ENCODE data around the gene PCMT1. TPM values are rescaled to one million over a fixed set of nuclear protein-coding genes. Genes with fewer than 3 reads are reported as not detected.
"Not testable (repeated sequence)": the region's sequence is repeated elsewhere in the genome, so short reads cannot be mapped to it uniquely, and the experiment has no call there.

PCMT1 gene
- total RNA-seq, 2 donors from 2014 or later = 68.5 to 72.6 TPM

- Mint-ChIP-seq H3K27me3 (ENCODE audit: insufficient read depth) (no peaks in the 10 kb centered on the region), H3K36me3 (ENCODE audit: low read depth) (peaks cover 4% of the 10 kb centered on the region), H3K4me1 (peaks cover 6% of the 10 kb centered on the region), H3K27ac (no peak overlapping the region), H3K4me3 (no peak overlapping the region), H3K9me3 (no peaks in the 10 kb centered on the region)
- Histone ChIP-seq H3K9ac (ENCODE audit: extremely low read depth, low read length, poor library complexity, severe bottlenecking) (no peak overlapping the region), H3K9me3 (ENCODE audit: control insufficient read depth, low read length) (no peaks in the 10 kb centered on the region), H3K27me3 (ENCODE audit: control insufficient read depth, insufficient read depth, low read length, poor library complexity, severe bottlenecking) (no peaks in the 10 kb centered on the region), H3K27ac (ENCODE audit: low read depth, low read length) (no peak overlapping the region), H3K4me3 (ENCODE audit: low read length) (no peak overlapping the region), H3K4me1 (ENCODE audit: control insufficient read depth, insufficient read depth, low read length) (peaks cover 3% of the 10 kb centered on the region), H3K36me3 (ENCODE audit: control insufficient read depth, insufficient read depth, low read length) (peaks cover 6% of the 10 kb centered on the region)
- no peak for DNase-seq
- 90 to 95% methylated on average over 2 to 4 of the region's 4 CpGs for WGBS, 2 experiments (ENCODE audit: insufficient coverage in 1 of 2, insufficient read length in 1 of 2)
- no peak for TF ChIP-seq CTCF (conservative IDR thresholded peaks at IDR 0.05)
Observed at GRCh38 chr6:149752600-149753373, 3.2 kb downstream of the PCMT1 start.

GRCh38 chr6:149753374-149753637 is 3.8 kb downstream of the PCMT1 start:
- not testable (repeated sequence) for H3K27ac Mint-ChIP-seq; H3K4me3 ChIP-seq (ENCODE audit: low read length); H3K9ac ChIP-seq (ENCODE audit: extremely low read depth, low read length, poor library complexity, severe bottlenecking); H3K4me1 Mint-ChIP-seq; H3K27ac ChIP-seq (ENCODE audit: low read depth, low read length); H3K4me1 ChIP-seq (ENCODE audit: control insufficient read depth, insufficient read depth, low read length); DNase-seq; H3K9me3 ChIP-seq (ENCODE audit: control insufficient read depth, low read length); H3K9me3 Mint-ChIP-seq; H3K36me3 ChIP-seq (ENCODE audit: control insufficient read depth, insufficient read depth, low read length); H3K4me3 Mint-ChIP-seq; H3K36me3 Mint-ChIP-seq (ENCODE audit: low read depth); H3K27me3 Mint-ChIP-seq (ENCODE audit: insufficient read depth); H3K27me3 ChIP-seq (ENCODE audit: control insufficient read depth, insufficient read depth, low read length, poor library complexity, severe bottlenecking)
- 87 to 89% methylated on average over 3 of the region's 3 CpGs for WGBS, 2 experiments (ENCODE audit: insufficient coverage in 1 of 2, insufficient read length in 1 of 2)

GRCh38 chr6:149754548-149754947 is 5.0 kb downstream of the PCMT1 start:
- no peak overlapping the region for H3K27ac ChIP-seq (ENCODE audit: low read depth, low read length)
- no peak overlapping the region for H3K4me3 ChIP-seq (ENCODE audit: low read length)
- H3K9ac ChIP-seq (ENCODE audit: extremely low read depth, low read length, poor library complexity, severe bottlenecking) = no peak overlapping the region
- TF ChIP-seq CTCF (conservative IDR thresholded peaks at IDR 0.05) = no peak
- H3K9me3 Mint-ChIP-seq = no peaks in the 10 kb centered on the region
- DNase-seq = no peak
- 94% methylated on average over 4 of the region's 4 CpGs for WGBS, 2 experiments (ENCODE audit: insufficient coverage in 1 of 2, insufficient read length in 1 of 2)
- H3K4me1 ChIP-seq (ENCODE audit: control insufficient read depth, insufficient read depth, low read length) = no peaks in the 10 kb centered on the region
- no peaks in the 10 kb centered on the region for H3K27me3 Mint-ChIP-seq (ENCODE audit: insufficient read depth)
- no peaks in the 10 kb centered on the region for H3K9me3 ChIP-seq (ENCODE audit: control insufficient read depth, low read length)
- peaks cover 9% of the 10 kb centered on the region for H3K36me3 Mint-ChIP-seq (ENCODE audit: low read depth)
- H3K4me1 Mint-ChIP-seq = peaks cover 6% of the 10 kb centered on the region
- no peaks in the 10 kb centered on the region for H3K27me3 ChIP-seq (ENCODE audit: control insufficient read depth, insufficient read depth, low read length, poor library complexity, severe bottlenecking)
- H3K36me3 ChIP-seq (ENCODE audit: control insufficient read depth, insufficient read depth, low read length) = peaks cover 6% of the 10 kb centered on the region
- H3K4me3 Mint-ChIP-seq = no peak overlapping the region
- H3K27ac Mint-ChIP-seq = no peak overlapping the region

All from endodermal cell (in vitro differentiated cells).